ENCODE results near the gene KRTAP26-1. TPM values are rescaled to one million over a fixed set of nuclear protein-coding genes. Genes with fewer than 3 reads are reported as not detected.

Gene KRTAP26-1
- total and polyA plus RNA-seq, 2 experiments from 2014 or later: not detected

DNA sequence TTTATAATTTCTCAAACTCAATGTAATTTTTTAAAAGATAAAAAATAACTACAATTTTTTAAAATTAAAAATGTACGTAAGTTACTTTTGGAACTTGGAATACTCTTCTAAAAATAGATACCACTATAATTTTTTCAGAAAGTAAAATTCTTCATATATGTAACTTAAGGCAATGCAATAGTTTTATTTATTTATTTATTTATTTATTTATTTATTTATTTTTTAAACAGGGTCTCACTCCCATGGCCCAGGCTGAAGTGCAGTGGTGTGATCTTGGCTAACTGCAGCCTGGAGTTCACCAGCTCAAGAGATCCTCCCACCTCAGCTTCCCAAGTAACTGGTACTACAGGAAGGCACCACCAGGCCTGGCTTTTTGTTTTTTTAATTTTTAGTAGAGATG, 31.4 kb upstream of the KRTAP26-1 start:
- Histone ChIP-seq H3K4me2 (no peak overlapping the region), H4K20me1 (ENCODE audit: insufficient read depth, poor library complexity, severe bottlenecking) (no peaks in the 10 kb centered on the region), H3K27me3 (no peaks in the 10 kb centered on the region), H3K4me3 (no peak overlapping the region), H3K4me1 (ENCODE audit: insufficient read depth) (no peaks in the 10 kb centered on the region), H3K9me2 (replicated peaks; ENCODE audit: insufficient read depth) (no peaks in the 10 kb centered on the region), H3K9me3 (ENCODE audit: low read depth) (no peaks in the 10 kb centered on the region), H3K27ac (no peak overlapping the region), H3K36me3 (replicated peaks; ENCODE audit: insufficient read depth, low read depth) (no peaks in the 10 kb centered on the region), H3K79me2 (no peaks in the 10 kb centered on the region), H2AFZ (no peak overlapping the region)
- no peak for DNase-seq (ENCODE audit: low spot score)
- TF ChIP-seq EZH2phosphoT487 (IDR thresholded peaks at IDR 0.05; ENCODE audit: low read depth, severe bottlenecking, unreplicated experiment): no peak
- no peak for TF ChIP-seq EZH2 (IDR thresholded peaks at IDR 0.05; ENCODE audit: borderline replicate concordance)
- TF ChIP-seq, protein P1, sequence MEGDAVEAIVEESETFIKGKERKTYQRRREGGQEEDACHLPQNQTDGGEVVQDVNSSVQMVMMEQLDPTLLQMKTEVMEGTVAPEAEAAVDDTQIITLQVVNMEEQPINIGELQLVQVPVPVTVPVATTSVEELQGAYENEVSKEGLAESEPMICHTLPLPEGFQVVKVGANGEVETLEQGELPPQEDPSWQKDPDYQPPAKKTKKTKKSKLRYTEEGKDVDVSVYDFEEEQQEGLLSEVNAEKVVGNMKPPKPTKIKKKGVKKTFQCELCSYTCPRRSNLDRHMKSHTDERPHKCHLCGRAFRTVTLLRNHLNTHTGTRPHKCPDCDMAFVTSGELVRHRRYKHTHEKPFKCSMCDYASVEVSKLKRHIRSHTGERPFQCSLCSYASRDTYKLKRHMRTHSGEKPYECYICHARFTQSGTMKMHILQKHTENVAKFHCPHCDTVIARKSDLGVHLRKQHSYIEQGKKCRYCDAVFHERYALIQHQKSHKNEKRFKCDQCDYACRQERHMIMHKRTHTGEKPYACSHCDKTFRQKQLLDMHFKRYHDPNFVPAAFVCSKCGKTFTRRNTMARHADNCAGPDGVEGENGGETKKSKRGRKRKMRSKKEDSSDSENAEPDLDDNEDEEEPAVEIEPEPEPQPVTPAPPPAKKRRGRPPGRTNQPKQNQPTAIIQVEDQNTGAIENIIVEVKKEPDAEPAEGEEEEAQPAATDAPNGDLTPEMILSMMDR (IDR thresholded peaks at IDR 0.05; ENCODE audit: poor library complexity): no peak
- WGBS (ENCODE audit: low lambda C conversion rate, missing lambda C conversion rate): 100% methylated on average over 1 of the region's 1 CpG

GRCh38 chr21:30349572-30349971, 29.5 kb upstream of the KRTAP26-1 start:
- no peaks in the 10 kb centered on the region for H3K4me1 ChIP-seq (ENCODE audit: insufficient read depth)
- no peak overlapping the region for H2AFZ ChIP-seq
- no peaks in the 10 kb centered on the region for H3K79me2 ChIP-seq
- no peak for DNase-seq (ENCODE audit: low spot score)
- H3K27ac ChIP-seq: no peak overlapping the region
- H4K20me1 ChIP-seq (ENCODE audit: insufficient read depth, poor library complexity, severe bottlenecking): no peaks in the 10 kb centered on the region
- H3K9me2 ChIP-seq (replicated peaks; ENCODE audit: insufficient read depth): no peaks in the 10 kb centered on the region
- no peaks in the 10 kb centered on the region for H3K27me3 ChIP-seq
- no peaks in the 10 kb centered on the region for H3K36me3 ChIP-seq (replicated peaks; ENCODE audit: insufficient read depth, low read depth)
- H3K9me3 ChIP-seq (ENCODE audit: low read depth): no peaks in the 10 kb centered on the region
- TF ChIP-seq, protein P1 (IDR thresholded peaks at IDR 0.05; ENCODE audit: poor library complexity): no peak
- TF ChIP-seq EZH2phosphoT487 (IDR thresholded peaks at IDR 0.05; ENCODE audit: low read depth, severe bottlenecking, unreplicated experiment) (no peak), EZH2 (IDR thresholded peaks at IDR 0.05; ENCODE audit: borderline replicate concordance) (no peak)
- H3K4me2 ChIP-seq: no peak overlapping the region
- 53% methylated on average over 3 of the region's 3 CpGs for WGBS (ENCODE audit: low lambda C conversion rate, missing lambda C conversion rate)
- H3K4me3 ChIP-seq: no peak overlapping the region

- H2AFZ ChIP-seq: no peak within 1 kb of the TSS
These were observed 28.4 kb upstream of the KRTAP26-1 start, which contains the start of gene KRTAP23-1 for GRCh38 chr21:30348506-30348905. Gene KRTAP23-1 (minus strand): TSS chr21:30348606. CDS start chr21:30348606, 0 bp downstream.

More at GRCh38 chr21:30348506-30348905, 28.4 kb upstream of the KRTAP26-1 start, which contains the start of gene KRTAP23-1:
- no peak for DNase-seq (ENCODE audit: low spot score)
- no peaks in the 10 kb centered on the region for H3K36me3 ChIP-seq (replicated peaks; ENCODE audit: insufficient read depth, low read depth)
- H4K20me1 ChIP-seq (ENCODE audit: insufficient read depth, poor library complexity, severe bottlenecking): no peaks in the 10 kb centered on the region
- no peaks in the 10 kb centered on the region for H3K9me2 ChIP-seq (replicated peaks; ENCODE audit: insufficient read depth)
- WGBS (ENCODE audit: low lambda C conversion rate, missing lambda C conversion rate): 86% methylated on average over 4 of the region's 4 CpGs
- H3K4me3 ChIP-seq: no peak within 1 kb of the TSS
- no peaks in the 10 kb centered on the region for H3K4me1 ChIP-seq (ENCODE audit: insufficient read depth)
- no peaks in the 10 kb centered on the region for H3K79me2 ChIP-seq
- H3K4me2 ChIP-seq: no peak within 1 kb of the TSS
- TF ChIP-seq, protein P1 (IDR thresholded peaks at IDR 0.05; ENCODE audit: poor library complexity): no peak
- no peak for TF ChIP-seq EZH2 (IDR thresholded peaks at IDR 0.05; ENCODE audit: borderline replicate concordance)
- H3K9me3 ChIP-seq (ENCODE audit: low read depth): no peaks in the 10 kb centered on the region
- H3K27ac ChIP-seq: no peak within 1 kb of the TSS
- H3K27me3 ChIP-seq: no peaks in the 10 kb centered on the region

All from hepatocyte (in vitro differentiated cells).